Kidney epithelial cell (primary cell): ENCODE results near the gene RGS7BP. TPM values are rescaled to one million over a fixed set of nuclear protein-coding genes. Genes with fewer than 3 reads are reported as not detected.
A peak's percentile ranks its signal among the peaks of the same experiment; 100 is the strongest.

Source experiments
- DNase-seq: peaks from one replicate; pipeline ENCODE4 v3.0.0-alpha.2; 2010; ENCODE audit warnings: low read depth
- H3K27me3 ChIP-seq: 2 replicates; pipeline ENCODE4 v1.6.0; 2011; ENCODE audit warnings: low read length; ENCODE audit not compliant: control insufficient read depth, insufficient read depth
- H3K36me3 ChIP-seq: 2 replicates; pipeline ENCODE4 v1.5.1; 2011; ENCODE audit warnings: low read length; ENCODE audit not compliant: control insufficient read depth, insufficient read depth
- H3K4me3 ChIP-seq: 2 replicates; pipeline ENCODE4 v1.5.1; 2011; ENCODE audit warnings: low read depth, mild to moderate bottlenecking, control low read depth, low read length
- total RNA-seq: library from RNA; depleted of rRNA; stranded (reverse); fragments of >200 nt; gene quantifications from 2 replicates; pipeline ENCODE4 v1.2.3, GENCODE V29; 2015
- TF ChIP-seq, protein P1 (sequence below): IDR thresholded peaks from 2 replicates; pipeline ENCODE4 v1.5.1; 2011; ENCODE audit warnings: mild to moderate bottlenecking, moderate library complexity, low read length, control low read depth, inconsistent platforms; ENCODE audit not compliant: insufficient read depth, poor library complexity, severe bottlenecking

Gene RGS7BP
- total RNA-seq, 1 donor from 2014 or later: not detected

- Histone ChIP-seq H3K4me3 (no peak overlapping the region), H3K27me3 (no peaks in the 10 kb centered on the region), H3K36me3 (no peaks in the 10 kb centered on the region)
- TF ChIP-seq, protein P1, sequence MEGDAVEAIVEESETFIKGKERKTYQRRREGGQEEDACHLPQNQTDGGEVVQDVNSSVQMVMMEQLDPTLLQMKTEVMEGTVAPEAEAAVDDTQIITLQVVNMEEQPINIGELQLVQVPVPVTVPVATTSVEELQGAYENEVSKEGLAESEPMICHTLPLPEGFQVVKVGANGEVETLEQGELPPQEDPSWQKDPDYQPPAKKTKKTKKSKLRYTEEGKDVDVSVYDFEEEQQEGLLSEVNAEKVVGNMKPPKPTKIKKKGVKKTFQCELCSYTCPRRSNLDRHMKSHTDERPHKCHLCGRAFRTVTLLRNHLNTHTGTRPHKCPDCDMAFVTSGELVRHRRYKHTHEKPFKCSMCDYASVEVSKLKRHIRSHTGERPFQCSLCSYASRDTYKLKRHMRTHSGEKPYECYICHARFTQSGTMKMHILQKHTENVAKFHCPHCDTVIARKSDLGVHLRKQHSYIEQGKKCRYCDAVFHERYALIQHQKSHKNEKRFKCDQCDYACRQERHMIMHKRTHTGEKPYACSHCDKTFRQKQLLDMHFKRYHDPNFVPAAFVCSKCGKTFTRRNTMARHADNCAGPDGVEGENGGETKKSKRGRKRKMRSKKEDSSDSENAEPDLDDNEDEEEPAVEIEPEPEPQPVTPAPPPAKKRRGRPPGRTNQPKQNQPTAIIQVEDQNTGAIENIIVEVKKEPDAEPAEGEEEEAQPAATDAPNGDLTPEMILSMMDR: no peak
- DNase-seq: no peak
Observed at GRCh38 chr5:64599226-64599625, 93.4 kb downstream of the RGS7BP start.

GRCh38 chr5:64603676-64604075 lies 97.9 kb downstream of the RGS7BP start:
- TF ChIP-seq, protein P1: no peak
- no peaks in the 10 kb centered on the region for H3K27me3 ChIP-seq
- no peak for DNase-seq
- no peaks in the 10 kb centered on the region for H3K36me3 ChIP-seq
- H3K4me3 ChIP-seq: no peak overlapping the region

DNA sequence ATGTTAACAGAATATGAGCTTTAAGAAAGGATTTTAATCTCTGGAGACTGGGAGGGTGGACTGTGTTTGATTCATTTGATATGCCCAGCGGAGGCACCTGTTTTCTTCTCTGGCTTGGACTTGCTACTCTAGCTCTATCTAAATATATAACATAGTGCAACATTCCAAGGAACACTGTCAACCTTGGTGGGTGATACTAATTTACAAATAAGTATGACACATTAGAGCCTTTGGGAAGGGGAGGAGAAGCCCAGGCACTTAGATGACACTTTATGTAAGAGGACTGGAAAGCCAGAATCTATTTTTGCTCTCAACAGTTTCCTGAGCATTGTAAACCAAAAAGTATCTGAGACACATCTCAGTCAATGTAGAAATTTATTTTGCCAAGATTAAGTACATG lies 101.1 kb downstream of the RGS7BP start:
- Histone ChIP-seq H3K4me3 (no peak overlapping the region), H3K27me3 (no peaks in the 10 kb centered on the region), H3K36me3 (no peaks in the 10 kb centered on the region)
- TF ChIP-seq, protein P1: no peak
- DNase-seq: no peak

GRCh38 chr5:64612344-64612961 lies 106.6 kb downstream of the RGS7BP start:
- H3K36me3 ChIP-seq: no peaks in the 10 kb centered on the region
- H3K4me3 ChIP-seq: no peak overlapping the region
- DNase-seq: peak; percentile 23
- TF ChIP-seq, protein P1: peak; percentile 79
- no peaks in the 10 kb centered on the region for H3K27me3 ChIP-seq

- no peak overlapping the region for H3K4me3 ChIP-seq
- TF ChIP-seq, protein P1: no peak
- DNase-seq: no peak
- no peaks in the 10 kb centered on the region for H3K27me3 ChIP-seq
- no peaks in the 10 kb centered on the region for H3K36me3 ChIP-seq
Observed at GRCh38 chr5:64615895-64616294, 110.1 kb downstream of the RGS7BP start.

- no peaks in the 10 kb centered on the region for H3K36me3 ChIP-seq
- H3K27me3 ChIP-seq: no peaks in the 10 kb centered on the region
- TF ChIP-seq, protein P1: no peak
- DNase-seq: no peak
- no peak overlapping the region for H3K4me3 ChIP-seq
Observed at GRCh38 chr5:64619609-64620008, 113.8 kb downstream of the RGS7BP start.
